C4-2B (cell line): Measurements from ENCODE around the gene CDH15.

Experiments used
- H3K27ac ChIP-seq: fragments of 450-650 bp; 2 replicates; pipeline ENCODE4 v1.5.1; 2017
- ZFX ChIP-seq: fragments of 450-650 bp; IDR thresholded peaks from 2 replicates; pipeline ENCODE4 v1.6.1; 2017
- TF ChIP-seq, protein P1 (sequence below): fragments of 450-650 bp; conservative IDR thresholded peaks from 2 replicates; pipeline ENCODE4 v1.5.1; 2017; ENCODE audit warnings: mild to moderate bottlenecking

Gene CDH15

GRCh38 chr16:89173174-89173921 is 1.8 kb downstream of the CDH15 start:
- TF ChIP-seq, protein P1, sequence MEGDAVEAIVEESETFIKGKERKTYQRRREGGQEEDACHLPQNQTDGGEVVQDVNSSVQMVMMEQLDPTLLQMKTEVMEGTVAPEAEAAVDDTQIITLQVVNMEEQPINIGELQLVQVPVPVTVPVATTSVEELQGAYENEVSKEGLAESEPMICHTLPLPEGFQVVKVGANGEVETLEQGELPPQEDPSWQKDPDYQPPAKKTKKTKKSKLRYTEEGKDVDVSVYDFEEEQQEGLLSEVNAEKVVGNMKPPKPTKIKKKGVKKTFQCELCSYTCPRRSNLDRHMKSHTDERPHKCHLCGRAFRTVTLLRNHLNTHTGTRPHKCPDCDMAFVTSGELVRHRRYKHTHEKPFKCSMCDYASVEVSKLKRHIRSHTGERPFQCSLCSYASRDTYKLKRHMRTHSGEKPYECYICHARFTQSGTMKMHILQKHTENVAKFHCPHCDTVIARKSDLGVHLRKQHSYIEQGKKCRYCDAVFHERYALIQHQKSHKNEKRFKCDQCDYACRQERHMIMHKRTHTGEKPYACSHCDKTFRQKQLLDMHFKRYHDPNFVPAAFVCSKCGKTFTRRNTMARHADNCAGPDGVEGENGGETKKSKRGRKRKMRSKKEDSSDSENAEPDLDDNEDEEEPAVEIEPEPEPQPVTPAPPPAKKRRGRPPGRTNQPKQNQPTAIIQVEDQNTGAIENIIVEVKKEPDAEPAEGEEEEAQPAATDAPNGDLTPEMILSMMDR, result no peak
- no peak for TF ChIP-seq ZFX

DNA sequence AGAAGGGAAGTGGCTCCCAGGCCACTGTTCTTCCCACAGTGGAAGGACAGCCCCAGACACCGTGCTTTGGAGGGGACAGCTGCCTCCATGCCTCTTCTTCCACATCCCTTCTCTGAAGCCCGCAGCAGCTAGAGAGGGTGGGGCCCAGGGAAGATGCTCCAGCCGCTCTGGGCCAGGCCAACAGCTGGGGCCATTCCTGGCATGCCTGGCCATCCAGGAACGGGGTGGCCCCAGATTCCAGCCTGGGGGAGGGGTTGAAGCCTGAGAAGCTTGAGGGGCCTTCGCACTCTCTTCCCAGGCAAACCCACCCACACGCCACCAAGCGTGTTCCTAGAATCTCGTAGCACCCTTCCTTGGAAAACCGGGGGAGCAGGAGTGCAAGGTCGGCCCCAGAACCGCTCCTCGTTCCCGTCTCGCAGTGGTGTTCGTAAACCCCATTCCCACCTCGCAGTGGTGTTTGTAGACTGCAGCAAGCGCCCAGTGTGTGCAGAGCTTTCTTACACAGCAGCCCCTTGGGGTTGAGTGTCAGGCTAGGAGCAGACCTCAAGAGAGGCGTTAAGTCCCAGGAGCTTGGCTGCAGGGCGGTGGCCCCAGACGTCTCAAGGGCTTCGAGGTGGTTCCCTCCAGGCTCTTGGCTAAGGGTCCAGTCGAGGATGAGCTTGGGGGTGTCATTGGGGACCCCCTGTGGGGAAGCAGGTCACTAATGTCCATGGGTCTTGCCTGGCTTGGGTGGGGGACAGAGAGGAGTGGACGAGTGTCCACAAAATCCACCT is 2.7 kb downstream of the CDH15 start:
- H3K27ac ChIP-seq, result no peak overlapping the region
- TF ChIP-seq ZFX, result no peak
- TF ChIP-seq, protein P1, result no peak

More at GRCh38 chr16:89173174-89173921, 1.8 kb downstream of the CDH15 start:
- no peak overlapping the region for H3K27ac ChIP-seq

DNA sequence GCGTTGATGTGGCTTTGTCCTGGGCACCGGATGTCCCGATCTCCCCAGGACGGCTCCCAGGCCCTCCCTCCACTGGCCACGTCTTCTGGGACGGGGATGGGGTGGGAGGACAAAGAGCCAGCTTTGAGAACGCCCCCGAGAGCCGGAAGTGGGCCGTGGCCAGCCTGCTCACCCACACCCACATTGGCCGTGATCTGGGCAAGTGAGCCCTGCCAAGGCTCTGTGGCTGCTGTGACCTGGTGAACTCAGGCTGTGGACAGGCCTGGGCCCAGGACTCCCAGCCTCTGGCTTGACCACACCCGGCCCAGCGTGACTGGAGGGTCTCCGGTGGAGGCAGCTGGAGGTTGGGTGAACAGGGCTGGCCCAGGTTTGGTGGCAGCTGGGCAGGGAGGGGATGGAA is 3.3 kb downstream of the CDH15 start:
- no peak for TF ChIP-seq ZFX
- TF ChIP-seq, protein P1, result no peak

DNA sequence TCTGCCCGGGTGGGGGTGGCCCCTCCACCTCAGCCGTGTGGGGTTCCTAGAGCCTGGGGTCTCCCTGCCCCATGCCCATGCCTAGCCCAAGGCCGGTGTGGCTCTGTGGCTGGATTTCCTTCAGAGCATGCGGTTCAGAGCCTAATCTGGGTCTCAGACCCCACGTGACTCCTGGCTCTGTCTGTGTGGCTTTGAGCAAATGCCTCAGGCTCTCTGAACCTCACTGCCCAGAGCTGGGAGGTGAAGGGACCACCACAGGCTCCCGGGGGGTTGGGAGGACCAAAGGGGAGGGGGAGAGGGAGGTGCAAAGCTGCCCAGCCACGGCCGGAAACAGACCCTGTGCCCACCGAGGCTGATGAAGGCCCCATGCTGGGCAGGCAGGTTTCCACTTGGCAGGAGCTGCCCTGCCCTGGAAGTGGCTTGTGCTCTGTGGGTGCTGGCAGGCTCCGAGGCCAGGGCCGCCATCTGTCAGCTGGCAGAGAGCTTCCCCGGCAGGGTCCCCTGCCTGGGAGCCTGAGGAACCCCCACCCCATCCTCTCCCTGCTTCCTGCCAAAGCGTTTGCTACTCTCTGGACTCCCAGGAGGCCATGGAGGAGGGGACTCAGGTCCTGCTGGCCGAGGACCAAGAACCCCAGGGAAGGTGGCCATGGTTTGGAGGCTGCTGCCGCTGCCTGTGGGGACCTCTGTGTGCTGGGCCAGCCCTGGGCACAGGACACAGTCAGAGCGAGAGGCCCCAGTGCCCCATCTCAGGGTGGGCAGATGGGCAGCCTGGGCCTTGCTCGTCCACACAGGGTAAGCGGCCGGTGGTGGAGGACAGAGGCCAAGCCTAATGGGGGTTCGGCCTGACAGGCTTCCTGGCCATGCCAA is 4.0 kb downstream of the CDH15 start:
- no peak overlapping the region for H3K27ac ChIP-seq
- TF ChIP-seq, protein P1, result no peak
- TF ChIP-seq ZFX, result no peak

More for the DNA sequence above, 3.3 kb downstream of the CDH15 start:
- H3K27ac ChIP-seq, result no peak overlapping the region

GRCh38 chr16:89176147-89176690 is 4.7 kb downstream of the CDH15 start:
- no peak overlapping the region for H3K27ac ChIP-seq
- TF ChIP-seq, protein P1, result no peak
- TF ChIP-seq ZFX, result no peak

GRCh38 chr16:89176717-89177116 is 5.2 kb downstream of the CDH15 start:
- no peak overlapping the region for H3K27ac ChIP-seq
- no peak for TF ChIP-seq ZFX
- TF ChIP-seq, protein P1, result no peak
